ENCODE data around the gene TRDN.

The TRDN gene

GRCh38 chr6:123447315-123447937 lies 189.3 kb downstream of the TRDN start:
- in situ Hi-C loops (cut with MboI; ENCODE audit: low sequenced_read_pairs, unreplicated experiment): no loop called here
- DNase-seq (ENCODE audit: low spot score): no peak
- TF ChIP-seq CTCF (IDR thresholded peaks at IDR 0.05; ENCODE audit: borderline replicate concordance, control extremely low read depth, extremely low read depth, insufficient read depth, missing control alignments): no peak

- in situ Hi-C loops (cut with MboI; ENCODE audit: low sequenced_read_pairs, unreplicated experiment): no loop called here
- TF ChIP-seq CTCF (IDR thresholded peaks at IDR 0.05; ENCODE audit: borderline replicate concordance, control extremely low read depth, extremely low read depth, insufficient read depth, missing control alignments): no peak
- no peak for DNase-seq (ENCODE audit: low spot score)
Measured at GRCh38 chr6:123439371-123439770, 197.4 kb downstream of the TRDN start.

GRCh38 chr6:123434186-123434585 lies 202.6 kb downstream of the TRDN start:
- no peak for DNase-seq (ENCODE audit: low spot score)
- in situ Hi-C loops (cut with MboI; ENCODE audit: low sequenced_read_pairs, unreplicated experiment): no loop called here
- TF ChIP-seq CTCF (IDR thresholded peaks at IDR 0.05; ENCODE audit: borderline replicate concordance, control extremely low read depth, extremely low read depth, insufficient read depth, missing control alignments): no peak

GRCh38 chr6:123430970-123431369 lies 205.8 kb downstream of the TRDN start:
- DNase-seq (ENCODE audit: low spot score): no peak
- in situ Hi-C loops (cut with MboI; ENCODE audit: low sequenced_read_pairs, unreplicated experiment): no loop called here
- TF ChIP-seq CTCF (IDR thresholded peaks at IDR 0.05; ENCODE audit: borderline replicate concordance, control extremely low read depth, extremely low read depth, insufficient read depth, missing control alignments): no peak

- no peak for DNase-seq (ENCODE audit: low spot score)
- no peak for TF ChIP-seq CTCF (IDR thresholded peaks at IDR 0.05; ENCODE audit: borderline replicate concordance, control extremely low read depth, extremely low read depth, insufficient read depth, missing control alignments)
- in situ Hi-C loops (cut with MboI; ENCODE audit: low sequenced_read_pairs, unreplicated experiment): no loop called here
Measured at GRCh38 chr6:123427008-123427407, 209.7 kb downstream of the TRDN start.

- in situ Hi-C loops (cut with MboI; ENCODE audit: low sequenced_read_pairs, unreplicated experiment): no loop called here
- TF ChIP-seq CTCF (IDR thresholded peaks at IDR 0.05; ENCODE audit: borderline replicate concordance, control extremely low read depth, extremely low read depth, insufficient read depth, missing control alignments): no peak
- DNase-seq (ENCODE audit: low spot score): no peak
Measured at GRCh38 chr6:123423130-123423529, 213.6 kb downstream of the TRDN start.

Data from GM13976 (cell line).